ENCODE measurements around the gene PSMD14. TPM values are rescaled to one million over a fixed set of nuclear protein-coding genes. Genes with fewer than 3 reads are reported as not detected.

Gene PSMD14
- total RNA-seq, 1 donor = 103 TPM

DNA sequence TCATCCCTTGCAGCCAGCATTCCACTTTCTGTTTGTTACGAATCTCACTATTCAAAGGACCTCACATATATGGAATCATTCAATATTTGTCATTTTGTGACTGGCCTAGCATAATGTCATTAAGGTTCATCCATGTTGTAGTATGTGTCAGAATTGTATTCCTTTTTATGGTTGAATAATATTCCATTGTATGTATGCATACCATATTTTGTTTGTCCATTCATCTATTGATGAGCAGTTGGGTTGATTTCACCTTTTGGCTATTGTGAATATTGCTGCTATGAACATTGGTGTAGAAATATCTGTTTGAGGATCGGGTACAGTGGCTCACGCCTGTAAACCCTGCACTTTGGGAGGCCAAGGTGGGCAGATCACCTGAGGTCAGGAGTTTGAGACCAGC is 35.0 kb downstream of the PSMD14 start:
- no peak overlapping the region for H3K4me3 ChIP-seq (ENCODE audit: low read depth, low read length)
- DNase-seq (ENCODE audit: low read depth) = no peak
- TF ChIP-seq, protein P1, sequence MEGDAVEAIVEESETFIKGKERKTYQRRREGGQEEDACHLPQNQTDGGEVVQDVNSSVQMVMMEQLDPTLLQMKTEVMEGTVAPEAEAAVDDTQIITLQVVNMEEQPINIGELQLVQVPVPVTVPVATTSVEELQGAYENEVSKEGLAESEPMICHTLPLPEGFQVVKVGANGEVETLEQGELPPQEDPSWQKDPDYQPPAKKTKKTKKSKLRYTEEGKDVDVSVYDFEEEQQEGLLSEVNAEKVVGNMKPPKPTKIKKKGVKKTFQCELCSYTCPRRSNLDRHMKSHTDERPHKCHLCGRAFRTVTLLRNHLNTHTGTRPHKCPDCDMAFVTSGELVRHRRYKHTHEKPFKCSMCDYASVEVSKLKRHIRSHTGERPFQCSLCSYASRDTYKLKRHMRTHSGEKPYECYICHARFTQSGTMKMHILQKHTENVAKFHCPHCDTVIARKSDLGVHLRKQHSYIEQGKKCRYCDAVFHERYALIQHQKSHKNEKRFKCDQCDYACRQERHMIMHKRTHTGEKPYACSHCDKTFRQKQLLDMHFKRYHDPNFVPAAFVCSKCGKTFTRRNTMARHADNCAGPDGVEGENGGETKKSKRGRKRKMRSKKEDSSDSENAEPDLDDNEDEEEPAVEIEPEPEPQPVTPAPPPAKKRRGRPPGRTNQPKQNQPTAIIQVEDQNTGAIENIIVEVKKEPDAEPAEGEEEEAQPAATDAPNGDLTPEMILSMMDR (IDR thresholded peaks at IDR 0.05; ENCODE audit: insufficient read depth, low read length) = no peak

DNA sequence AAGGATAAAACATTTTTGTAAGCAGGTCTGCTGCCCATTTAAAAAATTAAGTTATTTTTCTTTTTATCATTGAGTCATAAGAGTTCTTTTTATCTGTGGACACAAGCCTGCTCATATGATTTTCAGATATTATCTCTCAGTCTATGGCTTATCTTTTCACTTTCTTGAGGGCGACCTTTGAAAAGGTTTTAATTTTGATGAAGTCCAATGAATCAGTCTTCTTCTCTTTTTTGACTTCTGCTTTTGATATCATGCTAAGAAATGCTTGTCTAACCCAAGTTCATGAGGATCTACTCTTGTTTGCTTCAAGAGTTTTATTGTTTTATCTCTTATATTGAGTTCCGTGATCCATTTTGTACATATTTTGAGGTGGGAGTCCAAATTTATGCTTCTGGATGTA is 36.5 kb downstream of the PSMD14 start:
- TF ChIP-seq, protein P1 (IDR thresholded peaks at IDR 0.05; ENCODE audit: insufficient read depth, low read length) = no peak
- H3K4me3 ChIP-seq (ENCODE audit: low read depth, low read length) = no peak overlapping the region
- DNase-seq (ENCODE audit: low read depth) = no peak

DNA sequence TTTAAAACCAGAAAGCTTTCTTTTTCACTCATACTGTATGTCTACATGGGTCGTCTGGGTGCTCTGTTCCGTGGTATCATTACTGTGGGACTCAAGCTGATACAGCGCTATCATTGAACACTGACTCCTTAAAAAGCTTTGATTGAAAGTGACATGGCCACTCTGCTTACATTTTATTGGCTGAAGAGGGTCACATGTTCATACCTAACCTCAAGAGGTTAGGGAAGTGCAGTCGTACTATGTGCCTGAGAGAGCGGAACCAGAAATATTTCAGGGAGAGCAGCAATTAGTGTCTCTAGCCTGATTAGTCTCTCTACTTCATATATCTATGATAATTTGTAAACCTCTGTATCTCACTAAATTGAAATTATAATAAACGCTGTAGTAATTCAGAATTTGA is 43.5 kb downstream of the PSMD14 start:
- TF ChIP-seq, protein P1 (IDR thresholded peaks at IDR 0.05; ENCODE audit: insufficient read depth, low read length) = no peak
- no peak overlapping the region for H3K4me3 ChIP-seq (ENCODE audit: low read depth, low read length)
- DNase-seq (ENCODE audit: low read depth) = no peak

DNA sequence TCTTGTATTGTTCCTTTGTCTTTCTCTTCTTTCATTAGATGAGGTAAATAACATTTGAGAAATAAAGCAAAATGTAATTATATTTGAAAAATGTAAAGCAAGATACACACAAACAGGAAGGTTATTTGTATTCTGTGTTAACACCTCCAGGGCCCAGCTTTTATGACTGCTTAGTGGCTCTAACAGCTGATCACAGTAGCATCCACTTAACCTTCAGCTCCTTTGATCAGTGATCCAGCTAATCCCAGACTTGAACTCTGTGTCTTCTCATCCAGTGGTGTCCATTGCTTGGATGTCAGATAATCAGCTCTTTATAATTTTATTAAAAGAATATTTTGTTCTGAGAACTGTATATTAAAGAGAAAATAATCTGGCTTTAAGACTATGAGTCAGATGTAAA is 44.5 kb downstream of the PSMD14 start:
- H3K4me3 ChIP-seq (ENCODE audit: low read depth, low read length) = no peak overlapping the region
- no peak for DNase-seq (ENCODE audit: low read depth)
- TF ChIP-seq, protein P1 (IDR thresholded peaks at IDR 0.05; ENCODE audit: insufficient read depth, low read length) = no peak

DNA sequence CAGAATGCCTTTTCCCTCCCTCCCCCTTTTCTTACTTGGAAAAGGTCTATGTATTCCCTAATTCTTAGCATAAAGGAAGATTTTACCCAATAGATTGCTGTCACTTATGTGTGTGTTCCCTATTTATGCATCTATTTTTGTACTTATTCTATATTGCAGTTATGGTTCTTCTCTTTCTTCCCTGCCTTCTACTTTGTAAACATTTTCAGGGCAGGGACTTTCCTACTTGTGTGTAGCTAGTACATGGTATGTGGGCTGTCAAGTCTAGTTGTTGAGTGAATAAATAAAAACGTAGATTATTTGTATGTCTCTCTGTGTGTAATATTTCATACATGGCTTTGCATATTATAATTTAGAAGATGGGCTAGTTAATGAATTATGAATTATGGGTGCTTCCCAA is 45.3 kb downstream of the PSMD14 start:
- DNase-seq (ENCODE audit: low read depth) = no peak
- TF ChIP-seq, protein P1 (IDR thresholded peaks at IDR 0.05; ENCODE audit: insufficient read depth, low read length) = no peak
- no peak overlapping the region for H3K4me3 ChIP-seq (ENCODE audit: low read depth, low read length)

DNA sequence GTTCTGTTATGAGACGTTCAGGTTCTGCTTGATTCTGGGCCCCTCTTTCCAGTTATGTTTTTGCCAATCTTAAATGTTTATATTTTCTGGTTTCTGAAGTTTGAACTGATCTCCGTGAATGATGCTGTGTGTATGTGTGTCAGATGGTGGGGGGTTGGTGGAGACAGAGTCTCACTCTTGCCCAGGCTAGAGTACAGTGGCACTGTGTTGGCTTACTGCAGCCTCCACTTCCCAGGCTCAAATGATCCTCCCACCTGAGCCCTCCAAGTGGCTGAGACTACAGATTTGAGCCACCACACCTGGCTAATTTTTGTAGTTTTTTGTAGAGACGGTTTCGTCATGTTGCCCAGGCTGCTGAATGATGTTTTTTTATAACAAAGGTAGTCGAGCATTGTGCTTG is 45.9 kb downstream of the PSMD14 start:
- TF ChIP-seq, protein P1 (IDR thresholded peaks at IDR 0.05; ENCODE audit: insufficient read depth, low read length) = no peak
- no peak overlapping the region for H3K4me3 ChIP-seq (ENCODE audit: low read depth, low read length)

DNA sequence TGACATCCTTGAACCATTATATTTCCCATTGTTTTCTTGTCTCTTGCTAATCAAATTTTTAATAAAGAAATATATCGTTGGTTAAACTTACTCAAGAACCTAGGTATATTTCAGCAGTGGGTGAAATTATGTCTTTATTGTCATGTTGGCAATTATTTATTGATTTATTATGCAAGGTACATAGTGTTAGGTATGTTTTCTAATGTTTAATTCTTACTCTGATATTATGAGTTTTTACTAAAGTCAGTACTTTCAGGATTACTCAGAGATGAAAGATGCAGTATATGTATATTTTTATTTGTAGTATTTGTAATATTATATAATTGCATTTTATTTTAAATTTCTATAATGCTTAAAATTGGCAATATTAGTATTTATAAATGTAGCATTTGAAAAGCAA is 46.9 kb downstream of the PSMD14 start:
- DNase-seq (ENCODE audit: low read depth) = no peak
- TF ChIP-seq, protein P1 (IDR thresholded peaks at IDR 0.05; ENCODE audit: insufficient read depth, low read length) = no peak
- H3K4me3 ChIP-seq (ENCODE audit: low read depth, low read length) = no peak overlapping the region

More for the DNA sequence above, 45.9 kb downstream of the PSMD14 start:
- DNase-seq (ENCODE audit: low read depth) = no peak
